Aorta (tissue), 5 donors: ENCODE data around the gene CRYBB1. TPM values are rescaled to one million over a fixed set of nuclear protein-coding genes. Genes with fewer than 3 reads are reported as not detected.

Experiments used
- ATAC-seq: fragments of 200-7000 bp; cut with Tn5 transposase; one replicate; pipeline ENCODE4 v1.9.1; 2022; ENCODE audit warnings: moderate library complexity; ENCODE audit not compliant: low FRiP score
- DNase-seq, 2 donors: peaks; one replicate each; pipeline ENCODE4 v3.0.0-alpha.2; 2020
- H3K27ac ChIP-seq, 2 donors: one replicate each; pipeline ENCODE4 v1.5.1; 2013; ENCODE audit warnings: low read length in 2 of 2, mild to moderate bottlenecking in 2 of 2, moderate library complexity in 2 of 2, control low read depth in 1 of 2, inconsistent platforms in 1 of 2, low read depth in 1 of 2
- H3K27me3 ChIP-seq, 2 donors: one replicate each; pipeline ENCODE4 v1.6.1; 2013; ENCODE audit warnings: control low read depth in 1 of 2, low read length in 1 of 2, mild to moderate bottlenecking in 1 of 2, moderate library complexity in 1 of 2; ENCODE audit not compliant: insufficient read depth in 2 of 2, control insufficient read depth in 1 of 2
- H3K36me3 ChIP-seq, 2 donors: one replicate each; pipeline ENCODE4 v1.6.1; 2013; ENCODE audit warnings: control low read depth in 1 of 2, low read length in 1 of 2, mild to moderate bottlenecking in 1 of 2; ENCODE audit not compliant: insufficient read depth in 2 of 2, control insufficient read depth in 1 of 2
- H3K4me1 ChIP-seq, 2 donors: one replicate each; pipeline ENCODE4 v1.6.1; 2013; ENCODE audit warnings: low read length in 2 of 2, control low read depth in 1 of 2, mild to moderate bottlenecking in 1 of 2, moderate library complexity in 1 of 2; ENCODE audit not compliant: insufficient read depth in 2 of 2, control insufficient read depth in 1 of 2
- H3K4me3 ChIP-seq, 2 donors: one replicate each; pipeline ENCODE4 v1.5.1; 2013; ENCODE audit warnings: low read length in 2 of 2, control low read depth in 1 of 2, mild to moderate bottlenecking in 1 of 2
- H3K9me3 ChIP-seq: one replicate; pipeline ENCODE4 v1.6.1; 2013; ENCODE audit warnings: mild to moderate bottlenecking, low read length; ENCODE audit not compliant: control insufficient read depth
- WGBS, 2 donors: extraction: QIAGEN DNeasy Blood & Tissue Kit; methylation state at CpG; one replicate each; pipeline ENCODE4 v1.1.7; 2013; 5-methylcytosine and 5-hydroxymethylcytosine counted together
- intact Hi-C, 2 donors: fragments of 100-400 bp; cut with DNase I; formaldehyde crosslinking; loops; one replicate each; pipeline versions ENCODE4 v1.14.2 to v1.15.0; 2022
- polyA plus RNA-seq, 2 donors: library from polyadenylated mRNA; stranded (reverse); fragments of 200-250 nt; gene quantifications; one replicate each; pipeline ENCODE4 v1.2.3, GENCODE V29; 2013
- total RNA-seq, 2 donors: library from RNA; stranded (reverse); fragmentation: NEBNext Ultra II Directional; extraction: Animal tissue kit (Norgen Biotek cat#: 25700); gene quantifications; one replicate each; pipeline ENCODE4 v1.2.1, GENCODE V29; 2021
- donor health status: healthy with polysubstance abuse.
- donor health status: Bipolar disorder and iron deficiency.
- donor health status: DM: no; HTN: no; CAD: no.
- donor health status: DM: no; HTN: no; CAD: no.
- donor health status: DM: yes; HTN: yes; CAD: no.

Gene CRYBB1
- total and polyA plus RNA-seq, 4 donors = 0.43 to 4.4 (median 1.4) TPM

DNA sequence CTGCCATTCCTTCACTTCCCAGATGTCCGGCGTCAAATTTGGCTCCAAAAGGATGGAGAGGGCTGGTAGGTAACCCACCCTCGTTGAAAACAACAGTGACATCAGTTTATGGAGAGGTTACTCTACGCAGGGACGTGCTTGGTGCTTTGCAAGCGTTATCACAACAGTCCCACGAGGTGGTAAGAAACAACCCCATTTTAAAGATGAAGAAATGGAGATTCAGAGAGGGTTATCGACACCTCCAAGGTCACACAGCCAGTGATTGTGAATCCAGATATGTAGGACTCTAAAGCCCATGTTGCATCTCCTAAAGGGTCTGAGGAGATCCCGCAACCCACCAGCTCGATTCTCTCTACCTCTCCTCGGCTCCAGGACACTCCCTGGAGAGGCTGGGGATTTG, 40.3 kb upstream of the CRYBB1 start:
- intact Hi-C loops = no loop called here

DNA sequence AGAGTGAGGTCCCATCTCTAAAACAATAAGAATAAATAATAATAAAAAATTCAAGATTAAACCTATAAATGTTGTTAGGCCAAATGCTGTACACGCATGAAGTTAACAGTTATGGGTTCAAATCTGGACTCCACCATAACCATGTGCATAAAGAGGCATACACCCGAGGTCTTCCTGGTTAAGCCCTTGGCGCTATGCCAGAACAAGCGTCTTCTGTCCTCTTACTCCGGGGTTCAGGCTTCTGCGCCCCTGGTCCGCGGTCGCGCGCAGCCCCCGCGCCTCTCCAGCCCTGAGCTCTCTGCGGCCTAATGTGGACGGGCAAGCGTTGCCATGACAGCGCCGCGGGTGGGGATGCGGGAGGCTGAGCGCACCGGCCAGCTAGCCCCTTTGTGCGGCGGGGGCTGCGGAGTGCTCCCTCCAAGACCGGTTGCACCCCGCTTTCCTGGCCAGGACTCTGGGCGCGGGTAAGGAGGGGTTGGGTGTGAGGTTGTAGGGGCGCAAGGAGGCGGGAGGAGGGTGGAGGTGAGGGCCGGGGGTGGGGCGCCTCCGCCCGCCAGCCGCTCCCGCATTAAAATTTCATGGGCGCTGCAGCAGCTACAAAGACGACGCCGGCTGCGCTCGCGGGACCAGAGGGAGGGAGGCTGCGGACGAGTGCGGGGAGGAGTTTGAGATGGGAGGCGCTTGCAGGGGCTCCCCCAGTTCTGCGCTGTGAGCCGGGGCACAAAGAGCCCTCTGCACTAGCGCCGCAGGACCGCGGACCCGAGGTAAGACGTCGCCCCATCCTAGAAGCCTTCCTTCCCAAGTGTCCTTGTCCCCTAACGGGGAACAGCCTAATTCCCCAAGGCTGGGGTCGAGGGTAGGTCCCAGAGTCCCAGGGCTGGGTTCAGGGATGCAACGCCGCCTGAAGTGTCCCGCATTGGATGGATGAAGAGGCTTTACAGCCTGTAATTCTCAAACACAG, 39.3 kb upstream of the CRYBB1 start, which contains the start of gene MIAT:
MIAT (plus strand) TSS at position 698 of the 961 bp plus-strand sequence.
- Histone ChIP-seq H3K27me3 (no peaks in the 10 kb centered on the region), H3K4me3 (no peak within 1 kb of the TSS), H3K9me3 (no peaks in the 10 kb centered on the region), H3K36me3 (no peaks in the 10 kb centered on the region), H3K27ac (no peak within 1 kb of the TSS), H3K4me1 (no peaks in the 10 kb centered on the region)
- DNase-seq (no peak), ATAC-seq (peak; percentile 45)
- 2 to 3% methylated on average over 62 of the region's 62 CpGs for WGBS, 2 donors
- intact Hi-C loops = no loop called here

More for the DNA sequence above, 40.3 kb upstream of the CRYBB1 start:
- Histone ChIP-seq H3K36me3 (no peaks in the 10 kb centered on the region), H3K27ac (no peak overlapping the region), H3K27me3 (no peaks in the 10 kb centered on the region), H3K4me3 (no peak overlapping the region), H3K4me1 (no peaks in the 10 kb centered on the region), H3K9me3 (no peaks in the 10 kb centered on the region)
- no peak for DNase-seq
- 2 to 5% methylated on average over 11 of the region's 11 CpGs for WGBS, 2 donors
- ATAC-seq = no peak

DNA sequence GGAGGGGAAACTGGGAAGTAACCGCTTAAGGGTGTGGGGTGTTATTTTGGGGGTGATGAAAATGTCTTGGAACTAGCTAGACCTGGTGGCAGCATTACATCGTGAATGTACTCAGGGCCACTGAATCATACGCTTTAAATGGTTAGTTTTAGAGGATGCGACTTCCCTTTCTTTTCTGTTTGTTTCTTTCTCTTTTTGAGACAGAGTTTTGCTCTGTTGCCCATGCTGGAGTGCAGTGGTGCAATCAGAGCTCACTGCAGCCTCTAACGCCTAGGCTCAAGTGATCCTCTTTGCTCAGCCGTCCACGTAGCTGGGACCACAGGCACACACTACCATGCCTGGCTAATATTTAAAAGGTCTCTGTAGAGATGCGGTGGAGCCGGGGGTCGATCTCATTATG, 34.0 kb upstream of the CRYBB1 start:
- H3K9me3 ChIP-seq = no peaks in the 10 kb centered on the region
- H3K4me1 ChIP-seq = no peaks in the 10 kb centered on the region
- no peak overlapping the region for H3K27ac ChIP-seq
- peaks cover 0 to 2% of the 10 kb centered on the region in 2 donors for H3K27me3 ChIP-seq
- intact Hi-C loops = no loop called here
- 81 to 84% methylated on average over 10 of the region's 10 CpGs for WGBS, 2 donors
- ATAC-seq = no peak
- DNase-seq = no peak
- H3K4me3 ChIP-seq = no peak overlapping the region
- no peaks in the 10 kb centered on the region for H3K36me3 ChIP-seq

DNA sequence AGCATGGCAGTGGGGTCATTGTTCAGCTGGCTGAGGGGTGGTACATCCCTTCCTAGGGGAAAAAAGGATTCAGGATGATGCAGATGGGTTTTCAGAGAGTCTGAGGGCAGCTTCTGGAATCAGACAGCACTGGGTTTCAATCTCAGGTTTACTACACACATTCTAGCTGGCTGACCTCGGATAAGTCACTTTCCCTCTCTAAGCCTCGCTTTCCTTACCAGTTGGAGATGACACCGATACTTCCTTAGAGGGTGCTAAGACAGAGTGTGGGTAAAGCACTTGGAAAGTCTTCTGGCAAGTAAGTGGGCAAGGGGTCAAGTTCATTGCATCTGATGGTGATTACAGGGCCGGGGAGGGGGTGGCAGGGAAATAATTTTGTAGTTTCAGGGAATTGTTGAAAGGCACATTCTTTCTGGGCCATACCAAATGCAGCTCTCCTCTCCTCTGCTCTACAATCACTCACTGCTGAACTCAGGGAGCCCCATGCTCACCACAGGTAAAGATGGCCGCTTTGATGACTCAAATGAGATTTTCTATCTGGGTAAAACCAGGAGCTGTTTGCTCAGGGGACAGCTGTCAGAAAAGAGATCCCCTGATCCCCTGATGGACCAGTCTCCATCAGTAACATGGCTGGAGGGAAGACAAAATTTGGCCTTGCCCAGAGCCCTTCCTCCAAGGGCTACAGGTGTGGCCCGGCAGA, 33.0 kb upstream of the CRYBB1 start:
- Histone ChIP-seq H3K27me3 (peaks cover 0 to 2% of the 10 kb centered on the region in 2 donors), H3K4me3 (no peak overlapping the region), H3K27ac (no peak overlapping the region), H3K4me1 (no peaks in the 10 kb centered on the region), H3K36me3 (no peaks in the 10 kb centered on the region), H3K9me3 (no peaks in the 10 kb centered on the region)
- intact Hi-C loops = no loop called here
- ATAC-seq (no peak), DNase-seq (no peak)
- WGBS, 2 donors = 83 to 84% methylated on average over 6 of the region's 6 CpGs

DNA sequence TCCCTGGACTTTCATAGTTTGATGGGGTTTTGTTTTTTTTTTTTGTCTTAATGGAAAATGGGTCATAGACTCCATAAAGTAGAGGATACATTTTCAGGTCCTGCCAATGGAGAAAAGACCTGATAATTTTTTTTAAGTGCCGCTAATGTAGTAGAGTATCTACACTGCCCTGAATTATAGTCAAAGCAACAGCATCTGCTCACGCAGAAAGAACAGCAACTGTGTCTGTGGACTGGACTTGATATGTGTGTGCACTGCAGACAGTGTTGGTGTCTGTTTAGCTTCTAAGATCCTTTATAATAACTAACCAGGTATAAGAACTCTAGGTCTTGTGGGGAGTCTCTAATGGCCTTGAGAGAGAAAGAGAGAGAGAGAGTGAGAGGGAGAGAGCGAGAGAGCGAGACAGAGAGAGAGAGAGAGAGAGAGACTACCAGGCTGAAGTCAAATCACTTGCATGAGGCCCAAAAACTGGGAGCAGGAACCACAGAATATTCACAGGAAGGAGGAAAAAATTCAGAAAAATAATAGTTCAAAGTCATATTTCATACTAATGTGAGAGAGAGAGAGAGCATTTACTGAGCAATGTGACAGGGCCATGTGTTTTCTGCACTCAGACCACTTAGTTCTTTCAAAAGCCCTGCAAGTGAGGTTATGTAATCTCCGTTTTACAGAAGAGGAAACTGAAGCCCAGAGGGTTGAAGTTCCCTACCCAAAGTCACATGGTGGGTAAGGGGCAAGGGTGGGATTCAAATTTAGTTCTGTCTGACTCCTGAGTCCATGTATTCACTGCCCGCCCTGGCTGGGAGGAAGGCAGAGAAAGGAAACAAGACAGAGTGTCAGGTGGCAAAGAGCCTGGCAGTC, 30.9 kb upstream of the CRYBB1 start:
- no peak overlapping the region for H3K27ac ChIP-seq
- no peaks in the 10 kb centered on the region for H3K36me3 ChIP-seq
- WGBS, 2 donors = 67 to 68% methylated on average over 6 of the region's 6 CpGs
- no peaks in the 10 kb centered on the region for H3K9me3 ChIP-seq
- DNase-seq = no peak
- ATAC-seq = no peak
- intact Hi-C loops = no loop called here
- no peaks in the 10 kb centered on the region for H3K4me1 ChIP-seq
- no peak overlapping the region for H3K4me3 ChIP-seq
- peaks cover 0 to 2% of the 10 kb centered on the region in 2 donors for H3K27me3 ChIP-seq

DNA sequence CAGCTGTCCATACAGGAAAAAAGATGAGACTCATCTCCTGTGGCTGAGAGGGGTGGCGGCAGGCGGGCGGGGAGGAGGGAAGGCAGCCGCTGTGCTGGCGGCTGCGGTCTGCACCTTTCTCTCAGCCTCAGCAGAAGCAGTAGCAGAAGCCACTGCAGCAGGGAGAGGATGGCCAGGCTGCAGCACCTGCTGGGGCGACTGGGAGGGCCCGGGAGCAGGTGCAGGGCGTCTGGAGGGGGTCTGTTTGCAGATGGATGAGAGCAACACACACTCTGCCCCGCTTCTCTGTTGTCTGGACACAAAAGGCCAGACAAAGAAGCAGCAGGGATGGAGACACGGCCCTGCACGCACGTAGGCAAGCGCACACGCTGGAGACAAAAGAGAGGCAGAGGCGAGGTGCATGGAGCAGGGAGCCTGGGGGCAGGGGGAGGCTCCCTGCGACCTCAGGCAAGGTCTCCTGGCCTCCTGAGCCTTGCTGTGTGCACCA, 30.2 kb upstream of the CRYBB1 start:
- ATAC-seq = no peak
- Histone ChIP-seq H3K36me3 (no peaks in the 10 kb centered on the region), H3K27me3 (peaks cover 0 to 2% of the 10 kb centered on the region in 2 donors), H3K4me3 (no peak overlapping the region), H3K27ac (no peak overlapping the region), H3K9me3 (no peaks in the 10 kb centered on the region), H3K4me1 (no peaks in the 10 kb centered on the region)
- intact Hi-C loops = no loop called here
- no peak for DNase-seq
- WGBS, 2 donors = 21 to 31% methylated on average over 15 to 17 of the region's 17 CpGs

DNA sequence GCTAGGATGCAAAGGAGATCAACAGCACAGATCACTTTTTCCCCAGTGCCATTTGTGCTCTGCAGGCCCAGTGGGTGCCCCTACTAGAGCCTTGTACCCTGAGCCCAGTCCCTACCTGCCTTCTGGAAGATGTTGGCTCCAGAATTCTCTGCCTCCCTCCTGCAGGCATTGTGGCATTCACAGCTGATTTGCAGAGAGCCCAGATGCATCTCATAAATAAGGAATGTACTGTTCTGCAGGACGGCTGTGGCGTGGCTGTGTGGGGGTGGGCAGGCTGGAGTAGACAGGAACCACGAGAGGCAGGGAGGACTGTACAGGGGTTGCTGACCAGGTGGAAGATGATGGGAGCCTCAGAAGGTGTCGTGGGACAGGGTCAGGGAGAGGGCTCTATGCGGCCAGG, 28.3 kb upstream of the CRYBB1 start:
- Histone ChIP-seq H3K27me3 (peaks cover 0 to 2% of the 10 kb centered on the region in 2 donors), H3K4me1 (no peaks in the 10 kb centered on the region)
- DNase-seq = no peak

DNA sequence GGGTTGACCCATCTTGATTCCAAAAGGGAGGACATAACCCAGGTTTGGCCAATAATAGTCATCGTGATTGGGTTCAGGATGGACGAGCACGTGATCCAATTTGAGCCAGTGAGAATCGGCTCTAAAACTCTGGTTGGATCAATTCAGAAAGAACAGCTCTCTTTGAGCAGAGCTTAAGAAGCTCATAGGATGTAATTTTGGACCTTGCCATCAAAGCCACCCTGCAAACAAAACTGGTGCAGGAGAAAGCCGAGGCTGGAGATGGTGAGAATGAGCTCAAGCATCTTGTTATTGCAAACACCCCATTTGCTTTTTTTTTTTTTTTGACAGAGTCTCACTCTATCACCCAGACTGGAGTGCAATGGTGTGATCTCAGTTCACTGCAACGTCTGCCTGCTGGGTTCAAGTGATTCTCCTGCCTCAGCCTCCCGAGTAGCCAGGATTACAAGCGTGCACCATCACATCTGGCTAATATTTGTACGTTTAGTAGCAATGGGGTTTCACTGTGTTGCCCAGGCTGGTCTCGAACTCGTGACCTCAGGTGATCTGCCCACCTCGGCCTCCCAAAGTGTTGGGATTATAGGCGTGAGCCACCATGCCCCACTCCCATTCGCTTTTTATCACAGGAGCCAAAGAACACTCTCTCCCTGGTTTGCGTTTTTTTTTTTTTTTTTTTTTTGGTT, 25.7 kb upstream of the CRYBB1 start:
- DNase-seq = no peak
- Histone ChIP-seq H3K4me1 (no peaks in the 10 kb centered on the region), H3K36me3 (no peaks in the 10 kb centered on the region), H3K27me3 (peaks cover 0 to 2% of the 10 kb centered on the region in 2 donors), H3K4me3 (no peak overlapping the region), H3K27ac (no peak overlapping the region), H3K9me3 (no peaks in the 10 kb centered on the region)
- intact Hi-C loops = no loop called here
- 79 to 83% methylated on average over 15 of the region's 15 CpGs for WGBS, 2 donors
- ATAC-seq = no peak

More for the DNA sequence above, 28.3 kb upstream of the CRYBB1 start:
- H3K4me3 ChIP-seq = no peak overlapping the region
- H3K27ac ChIP-seq = no peak overlapping the region
- ATAC-seq = no peak
- intact Hi-C loops = no loop called here
- no peaks in the 10 kb centered on the region for H3K9me3 ChIP-seq
- 40 to 42% methylated on average over 5 of the region's 5 CpGs for WGBS, 2 donors
- H3K36me3 ChIP-seq = no peaks in the 10 kb centered on the region
